ENCODE measurements around the gene VIT.
A peak's percentile ranks its signal among the peaks of the same experiment; 100 is the strongest.

Gene VIT

DNA sequence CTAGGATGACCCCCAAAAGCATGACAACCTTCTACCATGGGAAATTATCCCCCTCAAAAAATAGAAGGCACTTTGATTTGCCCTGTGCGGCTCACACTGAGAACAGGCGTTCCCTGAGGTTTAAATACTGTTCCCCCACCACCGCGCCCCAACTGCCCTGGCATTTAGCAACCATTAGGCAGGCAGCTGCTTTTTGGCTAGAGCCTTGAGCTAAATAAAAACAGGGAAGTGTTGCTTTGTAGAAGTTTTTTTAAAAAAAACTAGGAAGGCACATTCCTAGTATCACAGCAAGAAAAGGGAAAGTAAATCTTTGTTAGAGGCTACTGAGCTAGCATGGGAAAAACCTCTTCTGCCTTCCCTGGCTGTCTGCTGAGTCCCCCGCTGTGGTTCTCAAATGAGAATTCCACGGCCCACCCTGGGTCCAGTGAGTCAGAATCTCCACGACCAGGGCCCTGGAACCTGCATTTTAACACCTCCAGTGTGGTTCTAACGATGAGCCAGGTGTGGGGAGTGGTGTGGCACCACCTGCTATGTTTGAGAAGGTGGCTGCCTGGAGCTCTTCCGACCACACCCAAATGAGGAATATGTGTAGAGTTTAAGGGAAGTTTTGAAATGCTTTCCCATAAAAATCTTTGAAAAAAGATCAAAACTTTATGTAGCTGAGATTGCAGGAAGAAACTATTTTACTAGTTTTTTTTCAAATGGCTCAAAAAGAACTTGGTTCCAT is 66.4 kb downstream of the VIT start:
- DNase-seq (ENCODE audit: low read depth in 2 of 2): no peak

DNA sequence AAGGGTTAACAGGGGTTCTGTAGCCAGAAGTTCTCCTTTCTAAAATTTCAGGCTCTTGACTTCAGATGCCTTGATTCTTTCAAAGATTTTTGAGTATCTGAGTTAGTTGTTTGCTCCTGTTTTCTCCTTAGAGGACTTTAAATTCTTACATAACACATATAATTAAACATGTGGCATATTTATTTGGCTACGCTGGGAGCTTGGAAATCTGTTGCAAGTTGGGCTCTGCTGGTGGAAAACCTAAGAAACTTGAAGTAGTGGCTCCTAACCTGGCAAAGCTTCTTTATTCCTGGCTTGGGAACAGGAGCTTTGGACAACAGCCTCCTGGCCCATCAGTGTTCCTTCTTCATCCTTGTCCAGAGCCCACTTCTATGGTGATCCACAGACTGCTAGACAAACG is 72.6 kb downstream of the VIT start:
- DNase-seq (ENCODE audit: low read depth in 2 of 2): no peak

DNA sequence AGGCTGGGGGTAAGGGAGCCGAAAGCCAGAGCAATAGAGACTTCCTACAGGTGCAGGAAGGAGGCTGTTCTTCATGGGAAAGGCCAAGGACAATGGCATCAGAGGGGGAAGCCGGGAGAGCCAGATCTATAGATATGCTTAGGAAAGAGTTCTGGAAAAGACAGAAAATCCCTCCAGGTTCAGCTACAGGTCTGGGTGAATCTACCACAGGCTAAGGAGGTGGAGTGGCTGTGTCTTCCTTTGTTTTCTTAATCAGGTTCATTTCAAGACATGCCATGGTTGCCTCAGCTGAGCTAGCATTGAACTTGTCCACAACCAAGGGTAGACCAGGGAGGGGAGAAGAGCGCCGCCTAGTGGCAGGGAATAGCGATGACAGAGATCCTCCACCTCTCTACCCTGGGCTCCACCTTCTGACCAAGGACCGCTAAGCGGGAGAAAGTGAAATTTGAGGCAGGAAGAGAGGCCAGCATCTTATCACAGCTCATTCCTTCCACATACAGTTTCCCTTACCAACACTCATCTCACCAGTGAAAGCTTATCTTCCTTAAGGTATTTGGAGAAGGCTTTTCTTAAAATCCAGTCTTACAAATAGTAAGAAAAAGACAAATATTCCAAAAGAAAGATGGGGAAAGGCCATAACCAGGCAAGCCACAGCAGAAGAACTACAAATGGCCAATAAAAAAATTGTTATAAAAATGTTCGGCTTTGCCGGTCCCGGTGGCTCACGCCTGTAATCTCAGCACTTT is 74.2 kb downstream of the VIT start:
- peak in 1 of 2 experiments; percentile 2 for DNase-seq (ENCODE audit: low read depth in 2 of 2)

DNA sequence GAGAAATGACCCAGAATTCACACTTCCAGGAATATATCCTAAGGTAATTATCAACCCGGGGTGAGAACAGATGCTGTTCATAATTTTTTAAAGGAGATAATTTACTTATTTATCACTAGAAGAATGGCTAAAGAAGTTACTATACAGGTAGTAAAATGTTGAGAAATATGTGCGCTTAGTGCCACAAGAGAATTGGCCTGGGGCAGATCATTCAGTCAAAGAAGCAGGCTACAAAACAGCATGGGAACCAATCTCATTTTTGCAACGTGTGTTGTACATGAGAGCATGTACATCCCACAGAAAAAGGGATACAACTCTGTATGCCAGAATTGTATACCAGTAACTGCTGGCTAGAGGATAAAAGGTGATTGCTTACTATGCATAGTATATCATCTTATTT is 75.2 kb downstream of the VIT start:
- DNase-seq (ENCODE audit: low read depth in 2 of 2): no peak

DNA sequence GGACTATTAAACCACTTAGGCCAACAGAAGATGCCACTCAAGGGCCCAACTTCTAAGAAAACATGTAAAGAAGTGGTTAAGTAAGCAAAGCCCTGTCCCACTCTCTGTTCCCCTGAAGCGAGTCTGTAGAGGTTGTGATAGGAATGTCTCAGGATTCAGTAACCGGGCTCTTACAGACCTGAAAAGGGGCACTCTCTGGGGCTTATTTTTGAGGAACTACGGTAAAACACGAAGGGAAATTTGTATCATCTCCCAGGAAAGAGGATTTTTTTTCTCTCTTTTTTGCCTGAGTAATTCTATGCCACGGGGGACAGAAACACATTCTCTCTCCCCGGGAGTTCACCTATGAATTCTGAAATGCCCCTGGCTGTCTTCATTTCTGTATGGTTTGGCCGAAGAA is 77.4 kb downstream of the VIT start:
- DNase-seq (ENCODE audit: low read depth in 2 of 2): no peak

DNA sequence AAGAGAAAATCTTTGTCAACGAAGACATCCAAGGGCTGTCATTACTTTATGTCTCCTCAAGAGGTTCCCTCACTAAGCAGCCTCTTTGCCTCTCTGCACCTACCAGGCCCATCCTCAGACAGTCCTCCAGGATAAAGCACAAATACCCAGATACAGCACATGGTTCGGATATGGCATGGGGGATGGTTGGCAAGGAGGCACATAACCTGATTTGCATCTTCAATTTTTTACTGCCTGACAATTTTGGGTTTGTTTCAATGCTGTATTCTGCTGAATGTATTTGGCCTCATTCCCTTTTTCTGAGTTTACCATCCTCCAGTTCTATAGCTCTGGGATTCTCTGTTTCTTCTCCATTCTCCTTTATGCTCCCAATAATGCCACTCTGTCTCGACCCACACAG is 78.8 kb downstream of the VIT start:
- DNase-seq (ENCODE audit: low read depth in 2 of 2): no peak

DNA sequence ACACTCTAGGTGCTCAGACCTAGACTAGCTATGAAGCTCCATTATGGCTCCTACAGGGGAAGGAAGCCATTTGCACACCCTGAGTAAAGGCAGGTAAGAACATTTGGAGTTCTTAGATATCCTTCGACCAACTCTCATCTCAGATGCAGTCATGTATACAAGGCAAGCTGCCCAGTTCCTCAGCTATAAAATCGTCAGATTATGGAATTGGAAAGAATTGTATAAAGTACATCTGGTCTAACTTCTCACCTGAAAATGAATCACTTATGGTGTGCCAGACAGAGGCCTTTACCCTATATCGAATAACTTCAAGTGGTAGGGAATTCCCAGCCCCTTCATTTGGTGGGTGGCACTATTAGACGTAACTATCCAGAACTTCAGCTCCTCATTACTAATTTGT is 79.3 kb downstream of the VIT start:
- DNase-seq (ENCODE audit: low read depth in 2 of 2): no peak

DNA sequence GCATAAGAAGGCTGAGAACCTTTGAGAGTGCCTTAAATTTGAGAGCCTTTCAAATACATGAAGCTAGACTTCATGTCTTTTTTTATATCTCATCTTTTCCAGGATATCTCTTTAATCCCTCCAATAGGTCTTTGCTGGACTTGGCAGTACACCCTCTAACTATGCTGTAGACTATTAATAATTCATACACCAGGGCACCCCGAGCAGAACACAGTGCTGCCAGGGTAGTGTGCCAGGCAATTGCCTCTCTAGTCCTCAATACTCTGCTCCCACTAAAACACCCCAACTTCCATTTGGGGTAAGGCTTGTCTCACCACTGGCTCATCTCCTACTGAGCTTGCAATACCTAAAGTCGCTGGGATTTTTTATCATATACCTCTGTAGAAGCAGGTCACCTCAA is 80.8 kb downstream of the VIT start:
- no peak for DNase-seq (ENCODE audit: low read depth in 2 of 2)

DNA sequence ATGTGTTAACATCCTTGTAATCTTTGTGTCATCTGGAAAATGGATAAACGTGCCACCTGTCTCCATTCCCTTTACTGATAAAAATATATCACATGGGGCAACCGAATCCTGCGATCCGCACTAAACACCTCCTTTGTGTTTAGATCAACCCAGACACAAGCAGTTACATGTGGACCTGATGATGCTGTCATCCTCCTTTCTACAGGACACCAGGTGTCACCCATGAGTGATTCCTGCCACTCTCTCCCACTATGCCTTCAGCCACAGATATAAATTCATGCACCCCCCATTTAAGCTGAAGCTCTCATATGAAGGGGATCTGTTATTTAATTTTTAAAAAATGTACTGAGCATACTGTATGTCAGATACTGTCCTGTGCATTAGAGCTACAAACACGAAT is 81.3 kb downstream of the VIT start:
- DNase-seq (ENCODE audit: low read depth in 2 of 2): no peak

DNA sequence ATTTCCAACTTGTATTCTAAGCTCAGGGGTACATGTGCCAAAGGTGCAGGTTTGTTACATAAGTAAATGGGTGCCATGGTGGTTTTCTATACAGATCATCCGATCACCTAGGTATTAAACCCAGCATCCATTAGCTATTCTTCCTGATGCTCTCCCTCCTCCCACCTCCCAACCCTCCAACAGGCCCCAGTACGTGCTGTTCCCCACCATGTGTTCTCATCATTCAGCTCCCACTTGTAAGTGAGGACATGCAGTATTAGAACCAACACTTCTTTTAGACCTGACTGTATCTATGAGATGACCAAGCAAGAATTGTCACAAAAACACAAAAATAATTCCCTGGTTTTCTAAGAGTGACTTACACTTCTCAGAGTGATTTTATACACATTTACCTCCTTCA is 83.0 kb downstream of the VIT start:
- no peak for DNase-seq (ENCODE audit: low read depth in 2 of 2)

DNA sequence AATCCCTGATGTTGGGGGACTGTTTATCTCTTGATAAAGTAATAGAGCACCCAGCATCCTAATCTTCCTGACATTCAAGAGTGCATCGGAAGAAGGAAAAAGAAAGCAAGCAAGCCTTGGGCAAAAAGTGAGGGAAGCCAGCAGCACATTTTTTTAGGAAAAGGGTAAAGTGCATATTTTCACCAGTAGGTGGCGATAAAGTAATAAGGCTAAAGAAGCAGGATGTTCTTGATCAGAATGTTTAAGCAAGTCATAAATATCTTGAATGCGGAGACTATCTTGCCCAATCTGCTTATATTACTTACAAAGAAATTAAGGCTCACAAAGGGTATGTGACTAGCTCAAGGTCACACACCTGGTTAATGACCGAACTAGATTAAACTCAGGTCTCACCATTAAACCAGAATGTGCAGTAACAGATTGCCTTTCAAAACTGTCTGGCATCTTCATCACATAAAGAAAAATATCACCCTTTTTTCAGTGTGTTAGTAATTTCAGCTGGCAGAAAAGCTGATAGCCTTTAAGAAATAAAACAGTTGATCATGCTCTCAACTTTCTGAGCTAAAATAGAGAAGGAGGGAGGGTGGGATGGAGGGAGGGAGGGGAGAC is 83.8 kb downstream of the VIT start:
- peak; percentile 28 to 34 for DNase-seq (ENCODE audit: low read depth in 2 of 2)

DNA sequence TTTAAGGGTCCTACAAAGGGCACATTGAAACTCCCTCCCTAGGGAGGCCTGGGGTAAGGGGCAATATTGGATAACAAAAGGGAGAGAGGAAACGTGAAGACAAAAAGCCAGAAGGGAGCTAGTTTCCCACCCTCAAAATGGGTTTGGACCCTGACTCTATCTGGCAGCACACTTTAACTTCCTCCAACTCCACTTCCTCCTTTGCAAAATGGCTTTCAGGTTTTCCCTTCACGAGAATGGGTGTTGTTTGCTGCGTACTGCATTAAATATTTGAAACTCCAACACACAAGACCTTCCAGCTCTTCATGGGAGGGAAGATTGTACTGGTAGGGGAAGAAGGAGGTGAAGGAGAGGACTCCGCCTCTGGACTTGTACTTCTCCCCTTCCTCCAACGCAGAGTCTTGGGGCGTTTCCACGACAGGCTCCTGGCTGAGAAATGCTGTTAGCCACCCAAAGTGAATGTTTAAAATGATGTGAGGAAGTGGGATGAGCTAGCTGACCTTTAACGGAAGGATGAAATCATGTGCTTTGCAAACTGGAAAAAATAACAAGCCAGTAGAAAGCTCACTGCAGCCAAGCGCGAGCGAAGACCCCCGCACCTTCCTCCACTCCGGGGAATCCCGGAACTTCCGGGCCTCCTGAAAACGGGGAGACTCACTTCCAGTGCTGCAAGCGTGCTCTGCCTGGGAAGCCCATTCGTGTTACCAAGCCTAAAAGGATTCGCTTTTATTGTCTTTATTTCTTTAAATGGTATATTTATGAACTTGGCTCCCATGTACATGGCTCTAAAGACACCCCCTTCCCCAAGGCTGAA is 85.6 kb downstream of the VIT start:
- DNase-seq (ENCODE audit: low read depth in 2 of 2): no peak

DNA sequence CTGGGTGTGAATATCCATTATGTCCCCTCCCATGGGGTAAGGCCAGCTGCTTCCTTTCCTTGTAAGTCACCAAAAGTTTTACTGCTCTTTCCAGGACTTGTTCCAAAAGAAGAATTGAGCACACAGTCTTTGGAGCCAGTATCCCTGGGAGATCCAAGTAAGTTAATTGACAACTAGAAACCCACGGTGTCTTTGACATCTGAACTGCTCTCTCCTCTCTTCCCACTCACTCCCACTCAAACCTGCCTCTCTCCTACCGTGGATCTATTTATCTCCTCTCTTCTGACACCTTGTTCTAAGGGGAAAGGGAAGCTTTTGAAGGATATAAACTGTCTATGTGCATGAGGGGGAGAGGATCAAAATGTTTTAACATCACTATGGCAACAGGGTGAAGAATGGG is 86.7 kb downstream of the VIT start:
- DNase-seq (ENCODE audit: low read depth in 2 of 2): no peak

DNA sequence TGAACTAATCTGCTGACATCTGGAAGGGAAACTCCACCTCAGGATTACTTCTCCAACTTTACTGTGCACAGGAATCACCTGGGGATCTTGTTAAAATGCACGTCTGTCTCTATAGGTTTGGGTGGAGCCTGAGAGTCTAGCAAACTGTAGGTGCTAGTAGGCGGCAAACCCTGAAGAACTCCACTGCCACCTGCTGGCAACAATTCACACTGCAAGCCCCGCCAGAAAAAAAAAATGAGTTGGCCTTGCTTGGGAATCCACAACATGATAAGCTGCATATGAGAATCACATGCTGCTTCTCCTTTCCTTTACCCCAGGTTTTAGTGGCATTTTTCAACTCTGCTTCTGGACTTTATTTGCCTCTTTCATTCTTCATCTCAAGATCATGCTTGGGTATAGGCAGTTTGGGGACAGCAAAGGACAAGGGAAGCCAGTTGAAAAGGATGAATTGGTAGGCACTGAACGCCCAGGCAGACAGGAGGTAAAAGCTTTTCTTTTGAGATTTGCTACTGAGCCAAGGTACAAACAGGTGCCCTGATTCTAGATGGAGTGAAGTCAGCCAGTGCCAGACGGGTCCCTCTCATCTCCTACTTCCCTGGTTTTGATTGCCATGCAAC is 88.8 kb downstream of the VIT start:
- peak; percentile 19 to 24 for DNase-seq (ENCODE audit: low read depth in 2 of 2)

DNA sequence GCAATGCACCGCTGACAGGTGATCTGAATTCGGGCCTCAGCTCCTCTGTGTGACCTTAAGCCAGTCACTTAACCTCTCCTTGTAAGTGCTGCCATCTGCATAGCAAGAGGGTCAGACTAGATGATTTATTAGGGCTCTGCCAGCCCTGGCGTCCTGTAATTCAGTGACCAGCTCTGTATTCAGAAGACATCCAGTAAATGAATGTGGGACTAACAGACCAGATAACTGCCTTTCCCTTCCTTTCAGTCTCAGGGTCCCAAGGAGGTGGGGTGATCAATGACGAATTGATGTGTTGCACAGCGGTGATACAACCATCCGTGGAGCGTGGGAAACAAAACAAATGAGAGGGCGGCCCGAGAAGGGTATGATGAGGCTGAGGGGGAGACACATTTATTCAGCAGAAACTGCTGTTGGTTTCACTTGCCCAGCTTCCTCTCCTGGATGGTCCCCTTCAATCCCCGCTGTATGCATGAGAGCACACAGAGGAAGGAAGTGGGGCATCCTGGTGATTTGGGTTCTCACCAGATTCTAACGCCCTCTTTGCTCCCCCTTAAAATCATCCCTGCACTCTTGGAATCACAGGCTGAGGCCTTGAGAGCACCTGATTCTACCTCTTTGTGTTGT is 92.8 kb downstream of the VIT start:
- no peak for DNase-seq (ENCODE audit: low read depth in 2 of 2)

DNA sequence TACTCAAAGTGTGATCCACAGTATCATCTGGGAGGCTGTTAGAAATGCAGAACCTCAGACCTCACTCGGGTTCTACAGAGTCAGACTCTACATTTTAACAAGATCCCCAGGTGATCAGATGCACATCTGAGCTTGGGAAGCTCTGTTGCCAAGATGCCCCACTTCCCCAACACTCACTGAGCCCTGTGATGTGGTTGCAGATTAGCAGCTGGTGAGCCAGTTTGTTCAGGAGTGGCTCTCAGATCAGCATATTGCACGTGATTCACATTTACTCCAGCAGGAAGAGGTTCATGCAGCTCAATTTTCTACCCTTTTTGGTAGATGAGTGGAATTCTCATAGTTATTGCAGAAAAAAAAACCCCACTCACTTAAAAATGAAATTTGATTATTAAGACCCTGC is 96.4 kb downstream of the VIT start:
- DNase-seq (ENCODE audit: low read depth in 2 of 2): no peak

DNA sequence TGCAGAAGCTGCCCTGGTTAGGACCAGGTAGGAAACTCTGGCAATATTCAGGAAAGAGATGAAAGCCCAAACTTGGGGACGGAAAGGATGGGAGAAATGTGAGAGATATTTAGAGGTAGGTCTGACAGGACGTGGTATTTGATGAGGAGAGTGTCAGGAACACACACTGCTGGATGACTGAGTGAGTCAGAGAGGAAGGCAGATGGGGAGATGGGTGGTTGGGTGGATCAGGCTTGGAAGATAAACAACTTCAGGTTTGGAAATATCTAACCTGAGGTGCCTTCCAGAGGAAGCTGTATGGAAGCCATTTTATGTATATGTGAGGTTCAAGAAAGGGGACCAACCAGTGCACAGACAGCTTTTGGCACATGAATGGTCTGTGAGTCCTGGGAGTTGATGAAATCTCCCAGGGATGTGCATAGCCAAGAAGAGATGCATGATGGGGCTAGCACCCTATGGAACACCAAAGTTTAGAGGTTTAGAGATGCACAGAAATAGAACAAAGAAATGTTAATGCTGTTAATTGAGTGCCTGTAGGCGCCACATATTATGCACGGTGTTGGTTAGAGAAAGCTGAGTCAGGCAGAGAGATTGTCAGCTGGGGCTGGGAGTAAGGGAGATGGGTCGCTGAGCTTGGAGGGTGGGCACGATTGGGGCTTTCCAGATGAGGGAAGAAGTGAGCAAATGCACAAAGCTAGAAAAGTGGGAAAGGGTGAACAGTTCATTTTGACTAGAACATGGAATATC is 101.0 kb downstream of the VIT start:
- no peak for DNase-seq (ENCODE audit: low read depth in 2 of 2)

DNA sequence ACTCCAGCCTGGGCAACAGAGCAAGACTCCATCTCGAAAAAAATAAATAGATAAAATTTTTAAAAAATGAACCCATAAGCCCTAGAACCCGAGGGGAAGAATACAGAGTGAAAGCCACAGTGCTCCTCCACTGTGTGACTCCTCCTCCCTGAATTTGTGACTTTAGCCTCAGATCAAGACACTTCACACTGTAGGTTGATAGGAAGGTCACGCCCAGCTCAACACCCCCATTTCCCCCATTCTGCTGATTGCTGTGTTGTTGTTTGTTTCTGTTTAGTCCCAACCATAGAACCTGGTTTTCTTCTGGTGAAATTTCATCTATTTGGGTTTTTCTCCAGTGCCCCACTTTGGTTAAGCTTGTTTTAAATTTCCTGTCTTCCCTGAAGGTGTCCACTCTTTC is 102.2 kb downstream of the VIT start:
- DNase-seq (ENCODE audit: low read depth in 2 of 2): no peak

DNA sequence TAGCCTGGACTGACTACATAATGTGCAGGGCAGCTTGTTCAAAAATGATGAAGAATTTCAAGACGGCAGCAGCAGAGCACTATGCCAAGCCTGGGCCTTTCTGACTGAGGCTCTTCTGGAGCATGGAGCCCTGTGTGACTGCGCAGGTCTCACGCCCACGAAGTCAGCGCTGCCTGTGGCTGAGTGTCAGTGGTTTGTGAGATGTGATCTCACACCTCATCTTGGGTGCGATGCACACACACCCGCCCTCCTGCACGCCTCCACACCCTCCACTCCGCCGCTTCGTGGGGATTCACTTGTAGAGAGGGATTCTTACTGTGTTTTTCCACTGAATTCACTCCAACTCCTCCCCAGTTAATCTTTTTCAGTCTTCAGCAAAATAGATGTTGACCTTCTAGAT is 103.9 kb downstream of the VIT start:
- no peak for DNase-seq (ENCODE audit: low read depth in 2 of 2)

DNA sequence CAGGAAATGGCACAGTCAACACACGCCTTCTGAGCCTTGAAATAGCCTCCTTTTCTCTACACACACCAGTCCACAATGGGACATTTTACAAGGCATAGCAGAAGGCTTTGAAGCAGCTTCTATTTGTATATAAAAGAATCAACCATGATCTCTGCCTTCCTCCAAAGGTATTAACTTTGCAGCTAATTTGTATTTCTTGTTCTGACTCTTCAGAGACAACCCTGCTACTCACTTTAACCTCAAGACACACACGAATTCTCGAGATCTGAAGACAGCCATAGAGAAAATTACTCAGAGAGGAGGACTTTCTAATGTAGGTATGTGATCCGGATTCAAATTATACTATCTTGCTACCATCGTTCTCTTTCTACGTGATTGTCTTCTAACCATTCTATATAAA is 104.6 kb downstream of the VIT start:
- no peak for DNase-seq (ENCODE audit: low read depth in 2 of 2)

DNA sequence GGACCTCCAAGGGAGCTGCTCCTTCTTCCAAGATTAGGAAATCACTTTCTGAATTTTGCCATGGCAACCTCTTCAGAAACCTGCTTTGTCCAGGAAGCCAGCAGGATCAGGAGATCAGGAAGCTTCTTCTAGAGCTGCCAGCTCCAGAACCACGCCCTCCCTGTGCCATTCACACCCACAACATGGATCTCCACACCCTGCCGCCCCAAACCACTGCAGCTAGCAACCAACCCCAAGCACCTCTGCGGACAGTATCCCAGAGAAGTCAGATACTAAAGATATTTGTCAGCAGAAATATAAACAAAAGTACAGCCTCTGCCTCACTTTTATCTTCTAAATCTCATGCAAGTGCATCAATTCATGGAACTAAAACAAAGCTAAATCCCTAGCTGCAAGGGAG is 106.4 kb downstream of the VIT start:
- DNase-seq (ENCODE audit: low read depth in 2 of 2): no peak

Data from fibroblast of skin of left biceps (primary cell).